H9 (cell line): ENCODE measurements around the gene SAMD8. TPM values are rescaled to one million over a fixed set of nuclear protein-coding genes. Genes with fewer than 3 reads are reported as not detected.

ENCODE experiments used
- DNase-seq: peaks from one replicate; pipeline ENCODE4 v3.0.0-alpha.2; 2017
- H2AFZ ChIP-seq: one replicate; pipeline ENCODE4 v1.6.1; 2013; ENCODE audit warnings: mild to moderate bottlenecking, low read length, control low read depth, moderate library complexity
- H2AK5ac ChIP-seq: 2 replicates; pipeline ENCODE4 v1.6.1; 2013; ENCODE audit warnings: low read length, control low read depth, mixed read lengths; ENCODE audit not compliant: insufficient read length
- H2BK120ac ChIP-seq: one replicate; pipeline ENCODE4 v1.6.1; 2013; ENCODE audit warnings: low read depth, mild to moderate bottlenecking, low read length, control low read depth, inconsistent platforms; ENCODE audit not compliant: poor library complexity, severe bottlenecking
- H2BK12ac ChIP-seq: 2 replicates; pipeline ENCODE4 v1.6.1; 2013; ENCODE audit warnings: low read length, control low read depth, mixed read lengths, low read depth; ENCODE audit not compliant: insufficient read length
- H2BK15ac ChIP-seq: 2 replicates; pipeline ENCODE4 v1.6.1; 2013; ENCODE audit warnings: low read depth, low read length, control low read depth
- H2BK20ac ChIP-seq: one replicate; pipeline ENCODE4 v1.6.1; 2013; ENCODE audit warnings: low read depth, mild to moderate bottlenecking, low read length, control low read depth, inconsistent platforms; ENCODE audit not compliant: poor library complexity, severe bottlenecking
- H2BK5ac ChIP-seq: 2 replicates; pipeline ENCODE4 v1.6.1; 2013; ENCODE audit warnings: low read length, control low read depth, mixed read lengths; ENCODE audit not compliant: insufficient read length
- H3K14ac ChIP-seq: 2 replicates; pipeline ENCODE4 v1.6.1; 2013; ENCODE audit warnings: low read length, control low read depth; ENCODE audit not compliant: insufficient read depth
- H3K18ac ChIP-seq: 2 replicates; pipeline ENCODE4 v1.6.1; 2013; ENCODE audit warnings: low read depth, mild to moderate bottlenecking, mixed read lengths, low read length, control low read depth; ENCODE audit not compliant: insufficient read length
- H3K23ac ChIP-seq: 2 replicates; pipeline ENCODE4 v1.6.1; 2013; ENCODE audit warnings: low read length, control low read depth, mixed read lengths, low read depth; ENCODE audit not compliant: insufficient read length
- H3K23me2 ChIP-seq: 2 replicates; pipeline ENCODE4 v1.6.1; 2013; ENCODE audit warnings: low read depth, mild to moderate bottlenecking, mixed read lengths, low read length, control low read depth; ENCODE audit not compliant: insufficient read length, poor library complexity, severe bottlenecking
- H3K27ac ChIP-seq: 2 replicates; pipeline ENCODE4 v1.5.1; 2013; ENCODE audit warnings: low read length, control low read depth, mixed read lengths, low read depth; ENCODE audit not compliant: insufficient read length
- H3K27me3 ChIP-seq: 2 replicates; pipeline ENCODE4 v1.6.1; 2013; ENCODE audit warnings: low read length, control low read depth, inconsistent platforms; ENCODE audit not compliant: insufficient read depth
- H3K4ac ChIP-seq: 2 replicates; pipeline ENCODE4 v1.6.1; 2013; ENCODE audit warnings: low read depth, mild to moderate bottlenecking, control low read depth, inconsistent platforms, low read length, moderate library complexity
- H3K4me1 ChIP-seq: 2 replicates; pipeline ENCODE4 v1.6.1; 2013; ENCODE audit warnings: low read length, control low read depth, inconsistent platforms; ENCODE audit not compliant: insufficient read depth
- H3K4me2 ChIP-seq: 2 replicates; pipeline ENCODE4 v1.6.1; 2013; ENCODE audit warnings: low read length, control low read depth, mixed read lengths; ENCODE audit not compliant: insufficient read length, insufficient read depth
- H3K56ac ChIP-seq: 2 replicates; pipeline ENCODE4 v1.6.1; 2013; ENCODE audit warnings: low read depth, mild to moderate bottlenecking, mixed read lengths, low read length, control low read depth; ENCODE audit not compliant: insufficient read length
- H3K79me1 ChIP-seq: 2 replicates; pipeline ENCODE4 v1.6.1; 2013; ENCODE audit warnings: low read depth, mild to moderate bottlenecking, moderate library complexity, low read length, control low read depth, inconsistent platforms; ENCODE audit not compliant: insufficient read depth, poor library complexity, severe bottlenecking
- H3K79me2 ChIP-seq: 2 replicates; pipeline ENCODE4 v1.6.1; 2013; ENCODE audit warnings: low read length, control low read depth, inconsistent platforms; ENCODE audit not compliant: insufficient read depth
- H3K9ac ChIP-seq: 2 replicates; pipeline ENCODE4 v1.6.1; 2013; ENCODE audit warnings: low read length, control low read depth, mixed read lengths; ENCODE audit not compliant: insufficient read length; ENCODE audit errors: extremely low read depth
- H3K9me3 ChIP-seq: one replicate; pipeline ENCODE4 v1.6.1; 2013; ENCODE audit warnings: low read depth, low read length, inconsistent platforms; ENCODE audit not compliant: control insufficient read depth
- H3T11ph ChIP-seq: one replicate; pipeline ENCODE4 v1.6.1; 2013; ENCODE audit warnings: mild to moderate bottlenecking, low read length, control low read depth, inconsistent platforms
- H4K20me1 ChIP-seq: one replicate; pipeline ENCODE4 v1.6.1; 2013; ENCODE audit not compliant: control insufficient read depth, insufficient read length, insufficient read depth
- H4K5ac ChIP-seq: 2 replicates; pipeline ENCODE4 v1.6.1; 2013; ENCODE audit warnings: low read depth, mild to moderate bottlenecking, mixed read lengths, low read length, control low read depth; ENCODE audit not compliant: insufficient read length
- H4K8ac ChIP-seq: replicated peaks from 2 replicates; pipeline ENCODE4 v1.6.1; 2013; ENCODE audit warnings: low read length, control low read depth, mixed read lengths, low read depth; ENCODE audit not compliant: insufficient read length
- H4K91ac ChIP-seq: 2 replicates; pipeline ENCODE4 v1.6.1; 2013; ENCODE audit warnings: low read depth, mild to moderate bottlenecking, moderate library complexity, mixed read lengths, low read length, control low read depth; ENCODE audit not compliant: insufficient read length
- H3K27ac Mint-ChIP-seq, 3 experiments: 2 replicates in 2 of 3; 3 replicates in 1 of 3; pipeline ENCODE4 v1.8.0; 2020 to 2021; ENCODE audit warnings: mixed read lengths in 3 of 3, mild to moderate bottlenecking in 1 of 3, moderate library complexity in 1 of 3
- H3K27me3 Mint-ChIP-seq: 2 replicates; pipeline ENCODE4 v1.8.0; 2021; ENCODE audit warnings: low read depth, mild to moderate bottlenecking, moderate library complexity, mixed read lengths
- H3K36me3 Mint-ChIP-seq, 3 experiments: 2 replicates in 2 of 3; 3 replicates in 1 of 3; pipeline ENCODE4 v1.8.0; 2020 to 2021; ENCODE audit warnings: low read depth in 3 of 3, mixed read lengths in 3 of 3; ENCODE audit not compliant: insufficient read depth in 1 of 3
- H3K4me1 Mint-ChIP-seq, 2 experiments: 2 replicates each; pipeline ENCODE4 v1.8.0; 2020; ENCODE audit warnings: mixed read lengths in 2 of 2
- H3K4me3 Mint-ChIP-seq, 2 experiments: 2 replicates in 1 of 2; 3 replicates in 1 of 2; pipeline ENCODE4 v1.8.0; 2020 to 2021; ENCODE audit warnings: mild to moderate bottlenecking in 2 of 2, mixed read lengths in 2 of 2, moderate library complexity in 1 of 2
- H3K9me3 Mint-ChIP-seq, 2 experiments: 2 replicates in 1 of 2; 3 replicates in 1 of 2; pipeline ENCODE4 v1.8.0; 2020; ENCODE audit warnings: mild to moderate bottlenecking in 2 of 2, mixed read lengths in 2 of 2, moderate library complexity in 1 of 2
- CTCF ChIP-seq: fragments of 200-600 bp; sonication (generic); conservative IDR thresholded peaks from 3 replicates; pipeline ENCODE4 v1.8.0; 2021; ENCODE audit warnings: antibody characterized with exemption, mild to moderate bottlenecking
- WGBS: extraction: QIAGEN DNeasy Blood & Tissue Kit; methylation state at CpG from one replicate; pipeline ENCODE4 v1.1.7; 2013; ENCODE audit warnings: missing lambda C conversion rate, low lambda C conversion rate, mixed read lengths; ENCODE audit not compliant: insufficient read length; ENCODE audit errors: extremely low coverage; 5-methylcytosine and 5-hydroxymethylcytosine counted together
- total RNA-seq: library from RNA; stranded (reverse); gene quantifications from 2 replicates; pipeline ENCODE4 v1.2.1, GENCODE V29; 2021

Gene SAMD8
- total RNA-seq, 1 experiment from 2014 or later: 18.8 TPM

GRCh38 chr10:75066271-75066670, 45.2 kb upstream of the SAMD8 start:
- Histone ChIP-seq H4K91ac (no peak overlapping the region), H3K4ac (no peak overlapping the region), H3T11ph (no peak overlapping the region), H2AK5ac (no peak overlapping the region), H3K4me1 (no peaks in the 10 kb centered on the region), H4K20me1 (no peaks in the 10 kb centered on the region), H2BK5ac (no peak overlapping the region), H2BK20ac (no peak overlapping the region), H3K18ac (no peak overlapping the region), H2BK15ac (no peak overlapping the region), H3K14ac (no peak overlapping the region), H2AFZ (no peak overlapping the region), H3K56ac (no peak overlapping the region), H4K8ac (no peak overlapping the region), H3K4me2 (no peak overlapping the region), H3K9me3 (no peaks in the 10 kb centered on the region), H3K23me2 (no peaks in the 10 kb centered on the region), H3K23ac (no peak overlapping the region), H2BK12ac (no peak overlapping the region), H3K27me3 (no peaks in the 10 kb centered on the region), H3K79me1 (no peaks in the 10 kb centered on the region), H3K27ac (no peak overlapping the region), H2BK120ac (no peak overlapping the region), H4K5ac (no peak overlapping the region), H3K9ac (no peak overlapping the region), H3K79me2 (no peaks in the 10 kb centered on the region)
- Mint-ChIP-seq H3K27me3 (no peaks in the 10 kb centered on the region; the same call in 1 of the 2 replicates), H3K27ac (no peak overlapping the region; a peak in 1 of 7 replicates), H3K9me3 (no peaks in the 10 kb centered on the region), H3K4me3 (no peak overlapping the region), H3K36me3 (no peaks in the 10 kb centered on the region), H3K4me1 (peaks cover 9 to 10% of the 10 kb centered on the region in 2 experiments)
- WGBS: no CpG with 5 or more reads among the region's 5 CpGs
- no peak for TF ChIP-seq CTCF
- no peak for DNase-seq
